HepG2 (cell line): ENCODE data around the gene SPINK4.

Experiments used
- EZH2 ChIP-seq: conservative IDR thresholded peaks from 2 replicates; pipeline ENCODE4 v1.6.1; 2012; ENCODE audit warnings: mild to moderate bottlenecking, low read depth, low read length, moderate library complexity
- FOXP1 ChIP-seq, 2 experiments: fragments of 450-650 bp in 1 of 2; IDR thresholded peaks; 2 replicates each; pipeline ENCODE4 v1.6.1; 2017 to 2018; ENCODE audit warnings: antibody characterized with exemption in 1 of 2
- RNF219 ChIP-seq: sonication (generic); formaldehyde crosslinking; IDR thresholded peaks from 2 replicates; pipeline ENCODE4 v1.5.0; 2020; ENCODE audit warnings: mild to moderate bottlenecking, missing genetic modification reagents
- STAT5B ChIP-seq: sonication (generic); formaldehyde crosslinking; IDR thresholded peaks from 2 replicates; pipeline ENCODE4 v1.4.0; 2020; ENCODE audit warnings: missing genetic modification reagents

- TF ChIP-seq FOXP1 (IDR thresholded peaks at IDR 0.05): no peak
- TF ChIP-seq FOXP1 (CRISPR knock-in tag; IDR thresholded peaks at IDR 0.05): no peak
- TF ChIP-seq STAT5B (CRISPR knock-in tag): no peak
- TF ChIP-seq EZH2: no peak
- TF ChIP-seq RNF219: no peak
These were observed 10.6 kb downstream of the SPINK4 start for GRCh38 chr9:33250458-33250995.
